Measurements from ENCODE around the gene LRRC3C.

LRRC3C gene

DNA sequence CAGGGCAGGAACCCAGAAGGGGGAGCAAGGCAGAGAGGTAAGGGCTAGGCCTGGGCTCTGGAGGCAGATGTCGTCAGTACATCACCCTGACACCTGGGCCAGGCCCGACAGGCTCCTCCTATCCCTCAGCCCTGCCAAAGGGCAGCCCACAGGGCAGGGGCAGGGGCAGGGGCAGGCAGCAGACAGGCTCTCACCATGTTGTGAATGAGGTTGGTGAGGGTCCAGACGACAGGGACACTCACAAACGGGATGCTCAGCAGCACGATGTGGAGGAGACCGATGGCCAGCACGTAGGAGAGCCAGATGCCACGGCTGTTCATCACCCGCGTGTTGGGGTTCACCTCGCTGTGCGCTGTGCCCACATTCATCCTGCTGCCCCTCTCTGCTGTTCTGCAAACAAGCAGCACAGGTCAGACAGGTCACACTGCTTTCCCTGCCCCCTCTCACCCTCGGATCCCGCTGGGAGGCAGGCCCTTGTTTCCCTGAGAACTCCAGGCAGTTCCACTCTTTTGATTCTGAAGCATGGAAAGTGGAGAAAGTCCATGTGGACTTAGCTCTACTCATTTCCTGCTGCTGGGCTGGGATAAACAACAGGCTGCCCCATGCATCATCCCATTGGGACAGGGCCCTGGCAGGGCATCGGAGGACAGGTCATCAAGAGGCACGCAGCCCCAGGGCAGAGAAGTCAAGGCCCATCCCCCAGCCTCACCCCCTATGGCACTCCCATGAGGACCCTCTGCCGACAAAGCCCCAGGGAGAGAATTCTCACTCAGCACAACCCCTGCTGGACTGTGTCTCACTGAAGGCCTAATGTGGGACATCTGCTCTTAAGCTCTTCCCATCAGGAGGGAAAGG is 3.5 kb upstream of the LRRC3C start:
- no peak for DNase-seq (ENCODE audit: low read depth in 2 of 2)

DNA sequence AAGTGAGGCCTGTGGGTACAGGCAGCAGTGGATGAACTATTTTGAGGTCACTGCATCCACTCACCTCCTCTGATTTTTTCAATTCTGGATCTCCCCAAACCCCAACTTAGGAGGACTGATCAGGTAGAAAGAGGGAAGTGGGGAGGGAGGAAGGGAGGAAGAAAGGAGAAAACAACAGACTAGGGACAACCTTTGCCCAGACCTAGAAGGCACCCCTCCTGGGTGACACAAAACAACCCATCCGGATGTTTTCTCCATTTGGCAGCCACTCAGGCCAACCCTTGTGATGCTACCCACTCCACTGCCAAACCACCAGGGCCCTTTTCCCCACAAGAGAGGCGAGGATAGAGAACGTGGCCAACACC is 2.9 kb upstream of the LRRC3C start:
- DNase-seq (ENCODE audit: low read depth in 2 of 2) = no peak

DNA sequence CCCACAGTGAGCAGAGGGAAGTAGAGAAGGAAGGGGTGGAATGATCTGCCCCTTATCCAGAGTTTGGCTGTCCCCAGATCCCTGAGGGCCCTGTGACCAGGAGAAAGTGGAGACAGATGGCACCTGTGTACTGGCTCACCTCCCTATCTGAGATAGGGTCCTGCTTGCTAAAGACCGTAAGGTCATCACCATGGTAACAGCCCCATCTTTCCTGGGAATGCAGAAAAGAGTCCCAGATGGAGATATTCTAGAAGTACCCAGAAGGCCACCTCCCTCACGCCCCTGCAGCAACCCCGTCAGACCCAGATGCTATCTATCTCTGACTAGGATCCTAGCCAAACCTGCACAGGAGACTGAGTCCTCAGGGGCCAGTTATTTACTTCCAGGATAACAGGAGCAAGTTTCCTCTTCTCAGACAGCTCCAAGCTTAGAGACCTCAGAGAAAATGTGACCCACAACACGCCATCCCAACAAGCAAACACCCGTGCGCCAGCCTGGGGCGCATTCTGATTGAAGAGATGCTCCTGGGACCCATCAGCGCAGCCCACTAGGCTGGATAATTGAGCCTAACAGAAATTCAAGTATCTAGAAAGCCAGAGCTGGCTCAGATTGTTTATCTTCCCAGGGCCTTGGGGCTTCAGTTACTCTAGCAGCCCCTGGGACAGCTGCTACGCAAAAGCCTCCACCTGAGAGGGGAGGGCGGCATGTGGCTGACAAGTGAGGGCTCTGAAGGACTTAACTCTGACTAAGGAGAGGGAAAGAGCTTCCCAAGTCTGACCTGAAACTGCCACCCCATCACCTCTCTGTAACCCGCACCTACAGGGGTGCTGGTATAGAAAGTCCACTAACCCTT is 2.0 kb upstream of the LRRC3C start:
- DNase-seq (ENCODE audit: low read depth in 2 of 2) = no peak

DNA sequence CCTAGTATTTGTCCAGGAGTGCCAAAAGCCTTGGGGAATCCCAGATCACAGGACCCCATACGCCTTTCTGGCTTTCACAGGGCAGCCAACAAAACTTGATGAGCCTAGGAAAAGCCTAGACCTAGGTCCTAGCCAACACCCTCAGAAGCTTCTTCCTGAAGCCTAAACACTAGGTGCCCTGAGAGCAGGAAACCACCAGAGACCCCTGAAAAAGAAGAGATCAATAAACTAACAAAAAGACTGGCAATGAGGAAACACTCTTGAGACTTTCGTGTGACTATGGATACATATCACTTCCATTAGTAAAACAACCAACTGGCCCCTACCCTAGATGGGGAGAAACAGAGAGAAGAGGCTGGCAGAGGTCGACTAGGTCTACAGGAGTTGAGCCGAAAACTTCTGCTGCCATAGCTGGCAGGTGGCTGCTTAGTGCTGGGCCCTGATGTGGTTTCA is 1.4 kb upstream of the LRRC3C start:
- no peak for DNase-seq (ENCODE audit: low read depth in 2 of 2)

DNA sequence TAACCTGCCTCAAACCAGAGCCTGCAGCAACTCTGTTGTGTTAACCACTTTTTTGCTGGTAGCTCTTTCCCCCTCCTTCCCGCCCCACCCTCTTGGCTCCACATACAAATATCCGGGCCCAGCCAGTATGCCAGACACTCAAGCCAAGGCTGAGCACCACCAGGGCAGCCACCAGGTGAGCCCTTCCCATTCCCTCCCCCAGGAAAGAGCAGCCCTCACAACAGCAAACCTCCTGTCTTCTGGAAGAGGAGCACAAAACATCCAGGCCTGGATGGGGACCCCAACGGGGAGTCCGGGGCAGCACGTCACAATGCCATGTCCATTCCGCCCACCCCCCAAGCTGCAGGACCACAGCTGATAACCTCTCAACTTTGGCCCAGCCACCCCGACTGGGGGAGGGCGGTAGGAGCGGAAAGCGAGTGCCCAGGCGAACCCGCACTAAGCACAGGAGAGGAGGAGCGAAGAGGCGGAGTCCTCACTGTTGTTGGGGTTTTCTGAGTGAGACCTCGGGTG is 888 bp upstream of the LRRC3C start:
- DNase-seq (ENCODE audit: low read depth in 2 of 2) = peak in 1 of 2 donors; percentile 29

DNA sequence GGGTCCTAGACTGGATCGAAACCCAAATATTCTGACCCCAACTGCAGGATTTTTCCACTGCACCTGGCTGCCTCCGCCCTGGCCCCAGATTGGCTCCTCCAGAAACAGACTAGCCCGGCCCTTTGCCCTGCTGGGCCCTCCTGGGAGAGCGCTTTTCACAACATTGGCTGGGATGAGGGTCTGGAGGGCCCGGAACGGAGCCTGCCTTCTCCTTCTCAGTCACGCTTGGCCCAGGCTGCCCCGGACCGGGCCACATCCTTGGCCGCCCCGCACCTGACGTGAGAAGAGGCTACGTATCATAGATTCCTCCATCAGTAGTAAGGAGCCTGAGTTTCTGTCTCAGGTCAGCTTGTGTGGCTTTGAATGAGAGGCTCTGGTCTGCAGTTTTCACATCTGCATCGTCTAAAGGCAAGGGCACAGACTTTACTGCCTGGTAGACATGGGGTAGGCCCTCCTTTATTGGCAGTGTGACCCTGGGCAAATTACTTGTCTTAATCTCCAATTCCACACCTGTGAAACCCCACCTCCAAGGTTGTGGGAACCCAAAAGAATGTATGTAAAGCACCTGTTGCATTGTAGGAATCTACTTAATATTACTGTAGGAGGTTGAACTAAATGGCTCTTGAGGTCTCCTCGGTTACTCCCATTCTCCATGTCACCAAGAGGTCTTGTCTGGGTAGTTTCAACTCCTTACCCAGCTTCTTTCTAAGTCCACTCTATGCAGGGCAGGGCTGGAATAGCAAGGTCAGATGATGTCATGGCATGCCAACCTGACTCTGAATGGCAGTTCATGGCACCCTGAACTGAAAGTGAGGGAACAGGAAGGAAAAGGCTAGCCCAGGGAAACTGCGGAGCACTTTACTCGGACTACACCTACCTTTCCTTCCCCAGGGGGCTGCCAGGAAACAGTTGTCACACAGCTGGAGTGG is 661 bp downstream of the LRRC3C start:
- DNase-seq (ENCODE audit: low read depth in 2 of 2) = no peak

DNA sequence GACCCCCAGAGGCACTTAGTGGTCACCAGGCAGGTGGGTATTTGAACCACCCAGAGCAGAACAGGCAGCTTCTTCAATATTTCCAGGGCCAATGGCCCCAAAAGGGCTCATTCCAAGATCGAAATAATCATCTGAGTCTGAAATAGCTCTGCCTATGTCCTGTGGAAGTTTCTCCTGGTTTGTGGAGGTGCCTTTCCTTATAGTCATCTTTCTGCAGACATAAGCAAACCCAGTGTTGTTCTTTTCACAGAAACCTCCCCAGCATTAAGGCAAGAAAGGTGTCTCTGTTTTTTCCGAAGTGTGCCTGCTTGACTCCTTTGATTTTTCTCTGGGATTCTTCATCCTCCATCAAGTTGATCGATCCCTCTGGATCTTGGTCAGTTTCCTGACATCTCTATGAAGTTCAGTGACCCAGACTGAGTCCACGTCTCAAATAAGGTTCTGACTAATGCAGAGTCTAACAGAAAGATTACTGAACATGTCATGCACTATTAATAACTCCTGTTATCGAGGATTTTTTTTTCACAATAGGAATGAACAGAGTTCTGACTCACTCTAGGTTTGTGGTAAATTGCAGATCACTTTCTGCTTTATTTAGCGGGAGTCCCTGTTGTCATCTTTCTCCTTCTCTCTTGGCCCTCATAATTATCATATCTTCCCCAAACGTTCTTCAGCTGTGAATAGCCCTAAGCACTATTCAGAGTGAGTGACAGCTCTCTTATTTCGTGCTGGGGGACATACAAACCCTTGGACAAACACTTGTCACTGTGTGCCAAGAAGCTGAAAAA is 1.5 kb downstream of the LRRC3C start:
- no peak for DNase-seq (ENCODE audit: low read depth in 2 of 2)

DNA sequence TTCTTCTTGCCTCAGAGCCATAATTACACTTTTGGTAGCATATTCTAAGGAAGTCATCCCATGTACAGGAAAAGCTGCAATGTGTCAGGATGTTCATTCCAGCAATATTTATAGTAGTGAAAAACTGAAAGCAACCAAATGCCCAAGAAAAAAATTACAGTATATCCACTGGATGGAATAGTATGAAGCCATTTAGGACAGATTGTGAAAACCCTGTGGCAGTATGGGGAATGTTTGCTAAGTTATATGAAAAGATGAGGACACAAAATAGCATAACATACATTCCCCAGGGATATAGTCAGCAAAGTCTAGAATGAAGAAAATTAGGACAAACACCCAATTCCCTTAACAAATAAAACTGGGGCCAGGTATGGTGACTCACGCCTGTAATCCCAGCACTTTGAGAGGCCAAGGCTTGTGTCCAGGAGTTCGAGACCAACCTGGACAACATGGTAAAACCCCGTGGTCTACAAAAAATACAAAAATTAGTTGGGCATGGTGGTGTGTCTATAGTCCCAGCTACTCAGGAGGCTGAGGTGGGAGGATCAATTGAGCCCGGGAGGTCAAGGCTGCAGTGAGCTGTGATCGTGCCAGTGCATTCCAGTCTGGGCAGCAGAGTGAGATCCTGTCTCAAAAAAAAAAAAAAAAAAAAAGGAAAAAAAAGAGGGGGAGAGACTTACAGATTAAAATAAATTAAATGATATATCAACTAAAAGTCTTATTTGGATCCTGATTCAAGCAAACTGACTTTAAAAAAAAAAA is 2.3 kb downstream of the LRRC3C start:
- DNase-seq (ENCODE audit: low read depth in 2 of 2) = no peak

DNA sequence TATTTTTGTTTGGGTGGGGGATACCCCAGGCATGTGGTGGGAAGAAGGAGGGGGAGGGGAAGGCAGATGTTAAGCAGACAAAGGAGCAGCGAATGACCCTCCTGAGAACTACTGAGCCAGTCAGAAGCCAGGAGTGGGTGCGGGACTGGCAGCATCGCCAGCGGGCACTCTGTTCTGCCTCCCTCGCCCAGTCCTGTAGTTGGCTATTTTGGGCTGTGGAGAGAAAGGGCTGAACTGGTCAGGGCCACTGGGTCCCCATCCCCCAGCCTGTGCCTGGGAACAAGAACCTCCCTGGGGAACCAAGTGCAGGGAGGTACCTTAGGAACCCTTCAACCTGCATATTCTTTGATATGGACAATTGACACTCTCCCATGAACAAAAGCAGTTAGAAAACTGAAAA is 6.4 kb downstream of the LRRC3C start:
- no peak for DNase-seq (ENCODE audit: low read depth in 2 of 2)

DNA sequence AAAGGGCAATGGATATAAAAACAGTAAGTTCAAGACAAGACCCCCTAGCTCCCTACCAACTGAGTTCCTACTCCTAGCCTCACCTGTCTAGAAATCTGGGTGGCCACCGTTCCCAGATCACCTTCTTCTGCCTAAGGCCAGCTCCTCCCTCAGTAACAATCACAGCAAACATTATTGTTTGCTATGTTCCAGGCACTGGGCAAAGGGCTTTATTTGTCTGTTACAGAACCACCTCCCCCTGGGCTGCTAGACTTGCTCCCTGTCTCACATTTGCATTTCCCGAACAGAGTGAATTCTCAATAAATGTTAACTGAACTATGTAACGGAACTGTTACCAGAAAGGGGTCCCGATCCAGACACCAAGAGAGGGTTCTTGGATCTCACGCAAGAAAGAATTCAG is 6.8 kb downstream of the LRRC3C start:
- no peak for DNase-seq (ENCODE audit: low read depth in 2 of 2)

DNA sequence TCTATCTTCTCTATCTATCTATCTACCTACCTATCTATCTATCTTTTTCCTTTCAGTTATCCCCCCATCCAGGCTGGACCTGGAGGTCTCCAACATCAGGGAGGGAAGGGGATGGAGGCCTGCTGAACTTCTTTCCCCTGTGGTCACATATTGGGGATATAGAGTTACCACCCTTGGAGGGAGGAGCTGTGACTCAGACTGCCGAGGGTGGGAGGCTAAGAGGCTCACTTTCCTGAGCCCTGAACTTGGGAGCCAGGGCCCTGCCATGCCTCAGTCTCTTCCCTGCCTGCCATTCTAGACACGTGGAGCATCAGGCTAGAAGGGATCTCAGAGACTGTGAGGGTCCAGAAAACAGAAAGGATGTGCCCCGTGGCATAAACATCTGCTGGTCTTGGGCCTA is 8.4 kb downstream of the LRRC3C start:
- DNase-seq (ENCODE audit: low read depth in 2 of 2) = no peak

DNA sequence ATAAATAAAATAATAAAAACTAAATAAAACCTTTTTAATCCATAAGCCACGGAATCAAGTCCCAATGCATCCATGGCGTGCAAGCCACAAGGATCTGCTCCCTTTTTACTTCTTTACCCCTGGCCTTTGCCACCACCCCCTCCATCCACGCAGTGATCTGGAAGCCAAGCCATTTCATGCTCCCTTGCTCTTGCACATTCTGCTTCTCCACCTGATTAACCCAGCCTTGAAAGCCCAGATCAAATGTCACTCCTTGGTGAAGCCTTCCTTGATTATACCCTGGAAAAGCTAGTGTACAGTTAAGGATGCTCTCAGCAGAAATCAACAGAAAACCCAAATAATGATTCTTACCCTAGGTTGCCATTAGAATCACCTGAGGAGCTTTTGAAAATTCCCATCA is 9.9 kb downstream of the LRRC3C start:
- no peak for DNase-seq (ENCODE audit: low read depth in 2 of 2)

DNA sequence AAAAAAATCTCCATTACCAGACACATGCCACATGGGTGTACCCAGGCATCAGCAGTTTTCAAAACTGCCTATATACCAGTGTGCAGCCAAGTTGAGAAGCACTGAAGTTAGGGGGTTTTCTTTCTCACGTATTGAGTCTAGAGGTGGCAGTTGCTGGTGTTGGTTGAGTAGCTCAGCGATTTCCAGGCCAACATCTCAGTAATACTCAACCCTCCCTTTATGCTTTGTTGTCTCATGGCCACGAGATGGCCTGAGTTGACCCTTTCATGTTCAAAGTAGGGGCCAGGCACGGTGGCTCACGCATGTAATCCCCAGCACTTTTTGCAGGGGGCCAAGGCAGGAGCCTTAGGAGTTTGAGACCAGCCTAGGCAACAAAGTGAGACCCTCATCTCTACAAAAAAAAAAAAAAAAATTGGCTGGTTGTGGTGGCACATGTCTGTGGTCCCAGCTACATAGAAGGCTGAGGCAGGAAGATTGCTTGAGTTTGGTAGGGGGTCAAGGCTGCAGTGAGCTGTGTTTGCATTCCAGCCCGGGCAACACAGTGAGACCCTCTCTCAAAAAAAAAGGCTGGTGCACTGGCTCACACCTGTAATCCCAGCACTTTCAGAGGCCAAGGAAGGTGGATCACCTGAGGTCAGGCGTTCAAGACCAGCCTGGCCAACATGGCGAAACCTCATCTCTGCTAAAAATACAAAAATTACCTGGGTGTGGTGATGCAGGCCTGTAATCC is 10.8 kb downstream of the LRRC3C start:
- no peak for DNase-seq (ENCODE audit: low read depth in 2 of 2)

DNA sequence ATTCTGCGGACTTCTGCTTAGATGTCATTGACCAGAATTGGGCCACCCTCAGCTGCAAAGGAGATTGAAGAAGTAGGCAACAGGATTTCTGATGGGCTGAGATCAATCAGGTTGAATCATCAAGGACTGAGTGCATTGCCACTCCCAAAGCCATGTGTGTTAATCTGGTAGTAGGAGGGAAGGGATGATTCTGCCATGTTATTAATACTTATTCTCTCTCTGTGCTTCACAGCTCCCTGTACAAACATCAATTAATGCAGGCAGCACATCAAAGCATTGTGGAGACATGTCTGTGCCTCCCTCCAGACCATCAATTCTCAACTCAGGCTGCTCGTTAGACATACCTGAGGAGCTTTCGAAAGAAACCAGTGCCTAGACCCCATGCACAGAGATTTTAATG is 11.6 kb downstream of the LRRC3C start:
- no peak for DNase-seq (ENCODE audit: low read depth in 2 of 2)

DNA sequence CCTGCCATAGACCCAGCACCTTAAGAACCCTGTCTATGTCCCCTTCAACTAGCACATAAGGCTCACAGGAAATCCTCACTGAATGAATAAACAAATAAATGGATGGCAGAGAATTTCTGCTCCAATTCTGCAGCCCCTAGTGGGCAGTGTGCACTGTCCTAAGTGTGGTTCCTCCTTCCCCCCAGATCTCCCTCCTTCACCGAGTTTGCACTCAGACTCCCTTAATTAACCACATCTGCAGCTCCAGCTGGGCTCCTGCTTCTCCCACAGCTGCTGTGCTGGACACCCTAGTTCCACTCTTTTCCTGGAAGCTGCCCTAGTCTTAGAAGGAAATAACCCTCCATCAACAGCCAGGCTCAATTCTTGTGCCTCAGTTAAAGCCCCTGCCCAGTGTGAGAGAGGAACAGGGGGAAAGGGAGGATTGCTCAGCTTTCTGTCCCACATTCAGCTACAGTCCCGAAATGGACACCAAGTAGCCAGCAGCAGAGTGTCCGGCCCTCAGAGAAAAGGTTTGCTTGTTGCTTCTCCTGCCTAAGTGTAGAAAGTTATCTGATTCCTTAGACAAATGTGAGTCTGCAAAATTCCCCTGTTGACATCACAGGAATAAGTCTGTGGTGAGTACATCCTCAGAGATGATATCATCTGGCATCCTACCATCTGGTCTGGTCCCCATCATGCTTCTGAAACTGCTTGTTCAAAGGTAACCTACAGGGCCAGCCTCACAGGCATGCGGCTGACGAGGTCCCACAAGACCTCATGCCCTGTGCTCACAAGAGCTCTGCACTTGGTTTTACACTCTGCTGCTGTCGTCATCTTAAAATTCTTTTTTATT is 12.3 kb downstream of the LRRC3C start:
- no peak for DNase-seq (ENCODE audit: low read depth in 2 of 2)

DNA sequence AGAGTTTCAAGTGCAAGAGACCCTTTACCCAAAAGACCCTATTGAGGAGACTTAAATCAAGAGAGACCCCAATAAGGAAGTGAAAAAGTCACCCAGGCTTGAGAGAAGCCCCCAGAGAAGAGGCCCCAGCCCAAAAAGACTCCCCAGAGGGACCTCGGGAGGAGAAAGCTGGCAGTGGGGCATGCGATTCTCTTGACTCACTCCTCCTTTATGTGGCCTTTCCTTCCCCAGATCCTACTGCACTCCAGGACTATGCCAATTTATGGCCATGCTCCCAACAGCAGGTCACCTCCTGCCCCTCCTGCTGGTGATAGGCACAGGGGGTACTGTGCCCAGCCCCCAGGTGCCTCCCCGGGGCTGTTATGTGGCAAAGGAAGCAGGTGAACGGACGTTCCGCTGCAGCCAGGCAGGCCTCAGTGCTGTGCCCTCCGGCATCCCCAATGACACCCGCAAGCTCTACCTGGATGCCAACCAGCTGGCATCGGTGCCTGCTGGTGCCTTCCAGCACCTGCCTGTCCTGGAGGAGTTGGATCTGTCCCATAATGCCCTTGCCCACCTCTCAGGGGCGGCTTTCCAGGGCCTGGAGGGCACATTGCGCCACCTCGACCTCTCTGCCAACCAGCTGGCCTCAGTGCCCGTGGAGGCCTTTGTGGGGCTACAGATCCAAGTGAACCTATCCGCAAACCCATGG is 16.3 kb downstream of the LRRC3C start:
- DNase-seq (ENCODE audit: low read depth in 2 of 2) = no peak

DNA sequence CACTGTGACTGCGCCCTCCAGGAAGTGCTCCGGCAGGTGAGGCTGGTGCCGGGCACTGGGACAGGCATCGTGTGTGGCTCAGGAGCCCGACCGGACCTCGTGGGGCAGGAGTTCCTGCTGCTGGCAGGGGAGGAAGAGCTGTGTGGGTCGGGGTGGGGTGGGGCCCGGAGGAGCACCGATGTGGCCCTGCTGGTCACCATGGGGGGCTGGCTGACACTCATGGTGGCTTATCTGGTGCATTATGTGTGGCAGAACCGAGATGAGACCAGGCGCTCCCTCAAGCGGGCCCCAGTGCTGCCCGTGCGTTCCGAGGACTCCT is 16.8 kb downstream of the LRRC3C start:
- no peak for DNase-seq (ENCODE audit: low read depth in 2 of 2)
